Stimulated activated CD8-positive, alpha-beta memory T cell treated with anti-CD3 and anti-CD28 coated beads, Interleukin-7, amount 100 ng/mL, for 48 hours (primary cell): ENCODE results near the gene KLHL29.

ENCODE experiments used
- DNase-seq, 2 donors: peaks; one replicate each; pipeline ENCODE4 v3.0.0-alpha.2; 2020; ENCODE audit warnings: low read depth in 1 of 2; ENCODE audit errors: extremely low read depth in 1 of 2

The KLHL29 gene

GRCh38 chr2:23622466-23622865 lies 237.5 kb downstream of the KLHL29 start:
- DNase-seq = no peak

GRCh38 chr2:23622966-23623675 lies 238.1 kb downstream of the KLHL29 start:
- no peak for DNase-seq

- no peak for DNase-seq
These were observed 239.4 kb downstream of the KLHL29 start for GRCh38 chr2:23624378-23624777.

GRCh38 chr2:23624915-23625314 lies 239.9 kb downstream of the KLHL29 start:
- no peak for DNase-seq

- DNase-seq = no peak
These were observed 240.7 kb downstream of the KLHL29 start for GRCh38 chr2:23625726-23626125.

GRCh38 chr2:23626701-23627230 lies 241.8 kb downstream of the KLHL29 start:
- no peak for DNase-seq

- DNase-seq = no peak
These were observed 242.4 kb downstream of the KLHL29 start for GRCh38 chr2:23627236-23628009.

GRCh38 chr2:23628926-23629771 lies 244.2 kb downstream of the KLHL29 start:
- DNase-seq = no peak

GRCh38 chr2:23629772-23630480 lies 244.9 kb downstream of the KLHL29 start:
- no peak for DNase-seq

GRCh38 chr2:23630961-23631360 lies 246.0 kb downstream of the KLHL29 start:
- no peak for DNase-seq

GRCh38 chr2:23631389-23631788 lies 246.4 kb downstream of the KLHL29 start:
- no peak for DNase-seq

- DNase-seq = no peak
These were observed 247.4 kb downstream of the KLHL29 start for GRCh38 chr2:23632386-23632785.

- no peak for DNase-seq
These were observed 247.9 kb downstream of the KLHL29 start for GRCh38 chr2:23632831-23633395.

- DNase-seq = no peak
These were observed 249.0 kb downstream of the KLHL29 start for GRCh38 chr2:23633966-23634365.

GRCh38 chr2:23635442-23636340 lies 250.7 kb downstream of the KLHL29 start:
- DNase-seq = no peak

- DNase-seq = no peak
These were observed 251.4 kb downstream of the KLHL29 start for GRCh38 chr2:23636426-23636825.

- no peak for DNase-seq
These were observed 252.2 kb downstream of the KLHL29 start for GRCh38 chr2:23637011-23637778.

- no peak for DNase-seq
These were observed 254.5 kb downstream of the KLHL29 start for GRCh38 chr2:23639406-23639982.
